Keratinocyte (primary cell): ENCODE results near the gene ZNF511. TPM values are rescaled to one million over a fixed set of nuclear protein-coding genes. Genes with fewer than 3 reads are reported as not detected.

Source experiments
- DNase-seq: peaks from one replicate; pipeline ENCODE4 v3.0.0-alpha.2; 2011; ENCODE audit warnings: low read depth, missing footprints, low spot score
- FAIRE-seq: peaks from 2 replicates; lab custom pipeline; 2011; peaks lifted over from hg19 to GRCh38; lab: Jason Lieb, UNC
- H2AFZ ChIP-seq: 2 replicates; pipeline ENCODE4 v1.6.0; 2012; ENCODE audit warnings: low read length, control low read depth, inconsistent platforms; ENCODE audit not compliant: control insufficient read depth
- H3K27ac ChIP-seq: 2 replicates; pipeline ENCODE4 v1.5.1; 2011; ENCODE audit warnings: low read length; ENCODE audit not compliant: control insufficient read depth, insufficient read depth
- H3K27me3 ChIP-seq: 3 replicates; pipeline ENCODE4 v1.6.0; 2011; ENCODE audit warnings: low read length; ENCODE audit not compliant: control insufficient read depth, insufficient read depth; ENCODE audit errors: extremely low read depth
- H3K36me3 ChIP-seq, 2 experiments: 2 replicates in 1 of 2; 3 replicates in 1 of 2; pipeline ENCODE4 v1.5.1; 2011; ENCODE audit warnings: low read length in 2 of 2, mild to moderate bottlenecking in 1 of 2; ENCODE audit not compliant: control insufficient read depth in 2 of 2, insufficient read depth in 2 of 2; ENCODE audit errors: extremely low read depth in 1 of 2
- H3K4me1 ChIP-seq: 3 replicates; pipeline ENCODE4 v1.5.1; 2011; ENCODE audit warnings: low read length; ENCODE audit not compliant: control insufficient read depth, insufficient read depth; ENCODE audit errors: extremely low read depth
- H3K4me2 ChIP-seq: 3 replicates; pipeline ENCODE4 v1.6.0; 2011; ENCODE audit warnings: low read depth, low read length; ENCODE audit not compliant: control insufficient read depth, insufficient read depth; ENCODE audit errors: extremely low read depth
- H3K4me3 ChIP-seq, 3 experiments: fragments of 200-600 bp in 1 of 3; sonication (generic) in 1 of 3; 2 replicates in 2 of 3; 3 replicates in 1 of 3; pipeline ENCODE4 v1.5.1; 2011 to 2016; ENCODE audit warnings: low read length in 3 of 3, mild to moderate bottlenecking in 3 of 3, control low read depth in 2 of 3, inconsistent platforms in 1 of 3, low read depth in 1 of 3, mixed read lengths in 1 of 3, mixed run types in 1 of 3, moderate library complexity in 1 of 3; ENCODE audit not compliant: control insufficient read depth in 2 of 3, insufficient read depth in 2 of 3; ENCODE audit errors: extremely low read depth in 1 of 3
- H3K79me2 ChIP-seq: 2 replicates; pipeline ENCODE4 v1.6.0; 2012; ENCODE audit warnings: low read length; ENCODE audit not compliant: control insufficient read depth, insufficient read depth
- H3K9ac ChIP-seq: 3 replicates; pipeline ENCODE4 v1.6.0; 2011; ENCODE audit warnings: low read length; ENCODE audit not compliant: control insufficient read depth, insufficient read depth; ENCODE audit errors: extremely low read depth
- H3K9me1 ChIP-seq: 3 replicates; pipeline ENCODE4 v1.6.0; 2011; ENCODE audit warnings: low read length; ENCODE audit not compliant: control insufficient read depth, insufficient read depth; ENCODE audit errors: extremely low read depth
- H3K9me3 ChIP-seq: 2 replicates; pipeline ENCODE4 v1.5.1; 2012; ENCODE audit warnings: low read depth, low read length; ENCODE audit not compliant: control insufficient read depth
- H4K20me1 ChIP-seq: 3 replicates; pipeline ENCODE4 v1.6.0; 2011; ENCODE audit warnings: low read length; ENCODE audit not compliant: control insufficient read depth, insufficient read depth; ENCODE audit errors: extremely low read depth
- EZH2 ChIP-seq: IDR thresholded peaks from one replicate; pipeline ENCODE4 v1.6.1; 2012; ENCODE audit warnings: inconsistent platforms, mild to moderate bottlenecking, low read length, moderate library complexity
- dilution Hi-C: fragments of 300-500 bp; cut with MboI; formaldehyde crosslinking; loops from one replicate; pipeline ENCODE4 v1.7.0; 2020; ENCODE audit warnings: low sequenced_read_pairs; ENCODE audit not compliant: extremely low pct_ligation_motif_present
- polyA plus RNA-seq, 5 experiments: library from polyadenylated mRNA; depleted of rRNA in 3 of 5; stranded (reverse) in 3 of 5; stranded (forward) in 1 of 5; unstranded in 1 of 5; fragments of >200 nt; gene quantifications; 1 replicate in 1 of 5; 2 replicates in 3 of 5; 3 replicates in 1 of 5; pipeline versions ENCODE4 v1.2.1 to v1.2.3, GENCODE V29; 2011 to 2012; ENCODE audit warnings: missing spikeins in 2 of 5, low read depth in 1 of 5, low replicate concordance in 1 of 5
- TF ChIP-seq, protein P1 (sequence below), 3 experiments: IDR thresholded peaks in 1 of 3; conservative IDR thresholded peaks in 1 of 3; optimal IDR thresholded peaks in 1 of 3; 2 replicates in 2 of 3; 3 replicates in 1 of 3; pipeline versions ENCODE3 to v1.5.1; 2011; ENCODE audit warnings: low read length in 3 of 3, mild to moderate bottlenecking in 3 of 3, moderate library complexity in 2 of 3, control low read depth in 1 of 3, inconsistent platforms in 1 of 3; ENCODE audit not compliant: insufficient read depth in 2 of 3; ENCODE audit errors: extremely low read depth in 1 of 3

Gene ZNF511
- polyA plus RNA-seq, 1 donor (not counting 4 experiments of a cell fraction or from before 2014, with no cell fraction given): 20.2 TPM

DNA sequence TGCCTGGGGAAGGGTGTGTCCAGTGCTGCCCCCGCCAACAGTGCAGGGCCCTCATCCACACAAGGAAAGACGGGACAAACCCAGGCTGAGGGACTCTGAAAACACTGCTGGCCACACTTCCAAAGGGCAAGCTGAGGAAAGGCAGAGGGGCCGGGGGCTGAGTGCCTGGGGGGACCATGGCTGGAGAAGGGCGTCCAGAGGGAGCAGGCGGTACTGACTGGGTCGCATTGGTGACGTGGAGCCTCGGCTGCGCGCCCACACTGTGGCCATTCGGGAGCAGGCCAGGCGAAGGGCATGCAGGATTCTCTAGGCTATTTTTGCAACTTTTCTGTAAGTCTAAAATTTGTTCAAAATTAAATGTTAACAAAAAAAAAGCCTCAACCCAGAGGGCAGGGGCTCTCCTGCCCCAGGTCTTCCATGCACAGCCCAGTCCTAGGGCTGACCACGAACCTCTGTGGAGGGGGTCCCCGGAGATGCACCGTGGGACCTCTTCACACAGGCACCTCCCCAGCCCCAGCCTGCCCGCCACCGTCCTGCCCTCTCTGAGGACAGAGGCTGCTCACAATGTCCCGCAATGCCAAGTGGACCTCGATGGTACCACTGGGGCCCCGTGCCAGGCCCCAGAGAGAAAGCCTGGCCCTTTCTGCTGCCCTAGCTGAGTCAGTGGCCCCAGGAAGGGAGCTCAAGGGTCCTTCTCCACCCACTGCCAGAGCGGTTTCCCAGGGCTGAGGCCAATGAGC is 42.5 kb upstream of the ZNF511 start:
- H4K20me1 ChIP-seq: peaks cover 14% of the 10 kb centered on the region
- H3K27ac ChIP-seq: no peak overlapping the region
- no peaks in the 10 kb centered on the region for H3K9me3 ChIP-seq
- peaks cover 15% of the 10 kb centered on the region for H3K79me2 ChIP-seq
- no peak overlapping the region for H2AFZ ChIP-seq
- H3K4me1 ChIP-seq: peaks cover 29% of the 10 kb centered on the region
- peaks cover 36 to 38% of the 10 kb centered on the region in 2 experiments for H3K36me3 ChIP-seq
- no peak for TF ChIP-seq EZH2
- TF ChIP-seq, protein P1, sequence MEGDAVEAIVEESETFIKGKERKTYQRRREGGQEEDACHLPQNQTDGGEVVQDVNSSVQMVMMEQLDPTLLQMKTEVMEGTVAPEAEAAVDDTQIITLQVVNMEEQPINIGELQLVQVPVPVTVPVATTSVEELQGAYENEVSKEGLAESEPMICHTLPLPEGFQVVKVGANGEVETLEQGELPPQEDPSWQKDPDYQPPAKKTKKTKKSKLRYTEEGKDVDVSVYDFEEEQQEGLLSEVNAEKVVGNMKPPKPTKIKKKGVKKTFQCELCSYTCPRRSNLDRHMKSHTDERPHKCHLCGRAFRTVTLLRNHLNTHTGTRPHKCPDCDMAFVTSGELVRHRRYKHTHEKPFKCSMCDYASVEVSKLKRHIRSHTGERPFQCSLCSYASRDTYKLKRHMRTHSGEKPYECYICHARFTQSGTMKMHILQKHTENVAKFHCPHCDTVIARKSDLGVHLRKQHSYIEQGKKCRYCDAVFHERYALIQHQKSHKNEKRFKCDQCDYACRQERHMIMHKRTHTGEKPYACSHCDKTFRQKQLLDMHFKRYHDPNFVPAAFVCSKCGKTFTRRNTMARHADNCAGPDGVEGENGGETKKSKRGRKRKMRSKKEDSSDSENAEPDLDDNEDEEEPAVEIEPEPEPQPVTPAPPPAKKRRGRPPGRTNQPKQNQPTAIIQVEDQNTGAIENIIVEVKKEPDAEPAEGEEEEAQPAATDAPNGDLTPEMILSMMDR (optimal IDR thresholded peaks at IDR 0.05 in 1 of 3, IDR thresholded peaks at IDR 0.05 in 1 of 3, conservative IDR thresholded peaks at IDR 0.05 in 1 of 3; ENCODE audit: extremely low read depth in 1 of 3, insufficient read depth in 2 of 3, low read length in 3 of 3): no peak
- dilution Hi-C loops: no loop called here
- no peak for FAIRE-seq
- DNase-seq: no peak
- no peak overlapping the region for H3K9ac ChIP-seq
- H3K27me3 ChIP-seq: no peaks in the 10 kb centered on the region
- H3K4me2 ChIP-seq: no peak overlapping the region
- no peaks in the 10 kb centered on the region for H3K9me1 ChIP-seq
- no peak overlapping the region for H3K4me3 ChIP-seq

DNA sequence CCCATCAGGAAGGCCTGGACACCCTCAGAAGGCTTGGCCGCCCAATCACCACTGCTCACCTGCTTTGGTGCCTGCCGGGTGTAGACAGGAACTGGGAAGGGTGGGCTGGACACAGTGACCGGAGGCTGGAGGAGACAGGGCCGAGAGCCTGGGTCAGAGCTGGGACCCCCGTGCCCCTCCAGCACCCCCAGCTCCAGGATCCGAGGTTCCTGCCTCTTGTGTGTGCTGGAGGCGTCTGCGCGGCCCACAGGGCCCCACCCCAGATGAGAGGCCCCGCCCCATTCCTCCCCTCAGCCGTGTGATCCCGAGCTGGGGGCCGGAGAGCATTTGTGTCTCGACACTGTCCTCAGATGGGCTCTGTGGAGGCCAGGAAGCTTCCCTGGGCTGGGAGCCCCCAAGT is 41.4 kb upstream of the ZNF511 start:
- H3K79me2 ChIP-seq: peaks cover 23% of the 10 kb centered on the region
- H2AFZ ChIP-seq: no peak overlapping the region
- H3K9ac ChIP-seq: no peak overlapping the region
- H4K20me1 ChIP-seq: peaks cover 14% of the 10 kb centered on the region
- peaks cover 37 to 41% of the 10 kb centered on the region in 2 experiments for H3K36me3 ChIP-seq
- H3K4me2 ChIP-seq: no peak overlapping the region
- H3K4me3 ChIP-seq: no peak overlapping the region
- TF ChIP-seq, protein P1 (optimal IDR thresholded peaks at IDR 0.05 in 1 of 3, IDR thresholded peaks at IDR 0.05 in 1 of 3, conservative IDR thresholded peaks at IDR 0.05 in 1 of 3; ENCODE audit: extremely low read depth in 1 of 3, insufficient read depth in 2 of 3, low read length in 3 of 3): no peak
- no peak for TF ChIP-seq EZH2
- no peak overlapping the region for H3K27ac ChIP-seq
- DNase-seq (no peak), FAIRE-seq (no peak)
- no peaks in the 10 kb centered on the region for H3K9me3 ChIP-seq
- H3K27me3 ChIP-seq: no peaks in the 10 kb centered on the region
- H3K9me1 ChIP-seq: no peaks in the 10 kb centered on the region
- dilution Hi-C loops: no loop called here
- peaks cover 27% of the 10 kb centered on the region for H3K4me1 ChIP-seq
